Cortex of kidney (tissue), 1 donor: ENCODE measurements around the gene KCNE3.

Source experiments
- DNase-seq: peaks from one replicate; lab custom pipeline; 2025; lab: John Stamatoyannopoulos, UW

Gene KCNE3

DNA sequence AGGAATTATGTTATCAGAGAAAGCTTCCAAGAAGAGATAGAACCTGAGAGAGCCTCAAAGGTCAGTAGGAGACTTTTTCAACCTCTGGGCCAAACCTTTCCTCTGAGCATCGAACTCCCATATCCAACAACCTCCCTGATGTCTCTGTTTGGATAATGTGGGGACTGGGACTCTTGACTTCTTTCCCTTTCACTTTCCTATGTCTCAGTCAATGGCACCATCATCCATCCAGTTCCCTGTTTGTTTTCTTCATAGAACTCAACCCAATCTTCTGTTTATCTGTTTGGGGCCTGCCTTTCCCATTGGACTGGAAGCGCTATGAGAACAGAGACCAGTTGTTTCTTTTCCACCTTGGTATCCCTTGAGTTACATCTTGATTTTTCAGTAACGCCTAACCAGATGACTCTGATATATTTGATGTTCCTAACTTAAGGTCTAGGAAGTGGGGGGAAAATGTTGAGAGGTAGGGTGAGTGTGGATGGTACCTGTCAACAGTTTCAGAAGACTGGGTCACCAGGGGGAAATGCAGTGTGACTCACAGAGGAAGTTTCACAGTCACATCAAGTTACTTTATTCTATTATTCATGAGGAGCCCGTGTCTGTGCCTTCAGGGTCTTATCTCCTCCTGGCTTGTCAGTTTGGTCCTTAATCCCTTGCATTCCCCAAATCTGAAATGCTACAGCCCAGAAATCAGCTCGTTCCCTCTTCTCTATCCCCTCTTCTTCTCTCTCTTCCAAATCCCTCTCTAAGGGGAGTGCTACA is 4.5 kb upstream of the KCNE3 start:
- no peak for DNase-seq

DNA sequence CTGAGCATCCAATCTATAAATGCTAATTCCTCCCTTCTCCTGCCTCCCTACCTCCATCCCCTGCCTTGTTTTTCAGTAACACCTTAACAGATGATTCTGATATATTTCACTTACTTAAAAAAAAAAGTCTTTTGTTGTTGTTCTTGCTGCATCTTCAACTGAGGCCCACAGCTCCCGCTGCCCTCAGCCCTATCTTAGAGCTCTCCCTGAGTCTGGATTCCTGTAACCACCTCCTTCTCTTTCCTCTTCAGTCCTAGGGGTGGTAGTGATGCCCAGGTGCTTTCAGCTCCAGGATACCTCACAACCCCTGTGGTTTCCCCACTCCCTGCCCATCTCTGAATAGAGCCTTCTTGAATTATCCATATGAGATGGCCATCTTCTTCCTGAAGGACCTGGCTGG is 3.7 kb upstream of the KCNE3 start:
- DNase-seq = no peak

- DNase-seq = no peak
These were observed 3.2 kb upstream of the KCNE3 start for GRCh38 chr11:74470526-74470925.

DNA sequence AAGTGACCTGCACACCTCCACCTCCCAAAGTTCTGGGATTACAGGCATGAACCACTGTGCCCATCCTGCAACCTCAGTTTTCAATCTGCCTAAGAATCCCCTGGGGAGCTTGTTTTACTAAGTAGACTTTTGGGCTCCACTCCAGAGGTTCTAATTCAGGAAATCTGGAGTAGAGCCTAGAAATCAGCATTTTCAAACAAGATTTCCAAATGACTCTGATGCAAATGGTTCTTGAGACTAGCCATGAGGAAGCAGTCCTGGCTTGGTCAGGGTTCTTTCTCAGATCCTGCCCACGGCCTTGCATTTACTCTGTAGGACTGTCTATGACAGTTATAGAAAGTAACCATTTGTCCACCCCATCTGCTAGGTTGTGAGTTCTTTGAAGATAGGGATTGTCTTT is 1.6 kb upstream of the KCNE3 start:
- no peak for DNase-seq

DNA sequence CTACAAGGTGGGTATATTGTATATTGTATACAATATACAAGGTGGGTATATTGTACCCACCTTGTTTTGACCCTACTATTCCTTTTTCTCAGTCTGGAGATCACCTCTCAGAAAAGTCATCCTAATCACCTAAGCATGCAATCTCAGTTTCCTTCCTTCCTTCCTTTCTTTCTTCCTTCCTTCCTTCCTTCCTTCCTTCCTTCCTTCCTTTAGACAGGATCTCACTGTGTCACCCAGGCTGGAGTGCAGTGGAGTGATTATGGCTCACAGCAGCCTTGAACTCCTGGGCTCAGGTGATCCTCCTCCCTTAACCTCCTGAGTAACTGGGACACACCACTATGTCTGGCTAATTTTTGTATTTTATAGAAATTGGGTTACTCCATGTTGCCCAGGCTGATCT is 1.2 kb upstream of the KCNE3 start:
- no peak for DNase-seq

- DNase-seq = no peak
These were observed 709 bp upstream of the KCNE3 start for GRCh38 chr11:74468058-74468457.

DNA sequence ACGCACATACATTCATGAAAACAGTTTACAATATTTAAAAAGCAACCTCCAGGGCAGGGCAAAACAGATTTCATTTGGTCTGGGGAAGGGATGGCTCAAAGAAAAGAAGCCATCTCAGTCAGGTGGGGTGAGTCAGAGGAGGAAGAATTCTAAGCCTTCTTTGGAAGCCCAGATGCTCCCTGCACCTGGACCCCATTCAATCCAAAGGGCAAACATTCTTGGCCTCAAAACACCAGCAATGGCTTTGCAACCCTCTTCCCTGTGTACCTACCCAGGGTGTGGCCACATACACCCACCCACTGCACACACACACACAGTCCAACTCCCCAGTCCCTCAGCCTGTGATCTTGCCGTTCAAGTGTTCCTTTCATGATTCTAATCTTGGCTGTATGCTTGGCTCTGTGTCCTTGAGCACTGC is 2.0 kb downstream of the KCNE3 start:
- no peak for DNase-seq

- no peak for DNase-seq
These were observed 2.6 kb downstream of the KCNE3 start for GRCh38 chr11:74464746-74465145.

DNA sequence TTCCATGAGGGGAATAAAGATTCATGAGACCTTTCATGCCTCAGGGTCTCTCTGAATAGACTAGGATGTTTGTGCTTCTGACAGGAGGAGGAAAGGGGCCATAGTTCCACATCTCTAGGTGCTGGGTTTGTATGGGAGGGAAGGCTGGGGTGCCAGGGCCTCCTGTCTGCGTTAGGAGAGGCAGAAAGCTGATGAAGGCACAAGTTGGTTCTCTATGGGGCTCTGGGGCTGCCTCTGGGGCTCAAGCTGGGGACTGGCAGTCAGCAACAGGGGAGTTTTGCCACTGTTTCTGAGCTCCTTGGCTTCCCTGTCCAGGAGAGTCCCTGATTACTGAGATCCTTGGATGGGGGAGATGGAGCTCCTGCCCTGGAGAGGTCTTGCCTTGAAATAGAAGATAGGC is 4.1 kb downstream of the KCNE3 start:
- no peak for DNase-seq

DNA sequence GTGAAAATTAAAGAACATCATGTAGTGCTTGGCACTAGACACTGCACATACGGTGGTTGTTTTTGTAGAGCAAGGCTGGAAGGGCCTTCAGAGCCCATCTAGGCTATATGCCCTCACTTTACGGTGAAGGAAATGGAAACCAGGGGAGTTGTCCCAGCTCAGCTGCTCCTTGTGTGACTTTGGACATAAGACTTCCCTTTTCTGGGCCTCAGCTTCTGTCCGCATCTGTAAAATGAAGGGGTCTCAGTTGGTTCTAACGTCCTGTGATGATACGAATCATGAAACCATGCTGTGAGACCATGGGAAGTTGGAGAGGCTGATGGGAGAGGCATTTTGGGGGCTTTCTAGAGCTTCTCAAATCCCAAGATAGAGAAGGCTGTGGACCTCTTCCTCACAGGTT is 4.7 kb downstream of the KCNE3 start:
- no peak for DNase-seq

- DNase-seq = no peak
These were observed 5.3 kb downstream of the KCNE3 start for GRCh38 chr11:74462009-74462408.

GRCh38 chr11:74460481-74461154 is 6.7 kb downstream of the KCNE3 start:
- DNase-seq = no peak

DNA sequence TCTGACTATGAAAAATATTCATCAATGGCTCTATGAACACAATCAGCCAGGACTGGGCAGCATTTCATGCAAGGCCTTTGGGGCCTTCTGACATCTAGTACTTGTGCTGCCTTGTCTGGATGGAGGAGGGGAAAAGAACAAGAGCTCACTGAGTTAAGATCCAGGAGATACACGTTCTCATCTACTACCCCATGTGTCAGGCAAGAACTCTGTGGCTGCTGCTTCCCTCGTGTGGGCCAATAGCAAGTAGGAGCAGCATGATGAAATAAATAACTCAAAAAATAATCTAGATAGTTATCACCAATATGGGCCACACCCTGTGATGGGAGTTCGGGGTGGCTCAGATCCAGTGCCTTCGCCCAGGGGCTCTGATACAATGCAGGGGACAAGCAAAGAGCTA is 7.3 kb downstream of the KCNE3 start:
- DNase-seq = no peak

- DNase-seq = no peak
These were observed 7.8 kb downstream of the KCNE3 start for GRCh38 chr11:74459584-74459983.

GRCh38 chr11:74457356-74457755 is 10.0 kb downstream of the KCNE3 start:
- DNase-seq = no peak

GRCh38 chr11:74453373-74453975 is 13.9 kb downstream of the KCNE3 start:
- no peak for DNase-seq

DNA sequence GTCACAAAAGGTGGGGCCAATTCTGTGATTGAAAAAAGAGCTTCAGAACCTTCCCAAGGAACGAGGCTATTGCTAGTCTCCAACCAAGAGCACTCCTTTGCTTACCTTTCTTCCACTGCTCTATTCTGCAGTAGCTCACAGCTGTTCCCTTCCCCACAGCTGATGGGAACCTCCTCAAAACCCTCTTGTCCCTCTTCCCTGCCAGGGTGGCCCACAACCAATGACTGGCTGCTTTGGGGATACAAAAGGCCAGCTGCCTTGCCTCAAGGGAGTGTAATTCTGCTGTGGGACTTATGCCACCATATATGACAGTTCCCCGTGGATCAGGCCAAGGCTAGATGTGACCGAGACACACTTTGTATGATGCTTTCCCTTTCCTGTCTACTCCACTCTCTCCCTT is 15.0 kb downstream of the KCNE3 start:
- no peak for DNase-seq

DNA sequence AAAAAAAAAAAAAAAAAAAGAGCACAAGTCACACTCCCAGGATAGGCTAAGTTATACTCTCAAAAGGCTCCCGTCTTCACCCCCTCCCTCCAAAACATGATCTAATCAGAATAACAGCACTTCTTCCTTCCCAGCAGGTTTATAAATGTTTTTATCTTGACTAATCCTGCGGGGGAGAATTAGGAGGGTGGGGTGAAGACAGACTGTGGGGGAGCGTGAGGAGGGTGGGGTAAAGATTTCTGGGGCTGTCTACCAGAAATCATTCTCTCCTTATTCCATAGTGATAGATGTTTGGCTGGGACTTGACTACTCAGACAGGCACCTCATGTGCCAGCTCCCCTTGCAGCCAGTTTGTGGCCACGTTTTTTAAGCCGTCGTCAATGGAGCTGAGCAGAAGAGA is 17.0 kb downstream of the KCNE3 start:
- no peak for DNase-seq

DNA sequence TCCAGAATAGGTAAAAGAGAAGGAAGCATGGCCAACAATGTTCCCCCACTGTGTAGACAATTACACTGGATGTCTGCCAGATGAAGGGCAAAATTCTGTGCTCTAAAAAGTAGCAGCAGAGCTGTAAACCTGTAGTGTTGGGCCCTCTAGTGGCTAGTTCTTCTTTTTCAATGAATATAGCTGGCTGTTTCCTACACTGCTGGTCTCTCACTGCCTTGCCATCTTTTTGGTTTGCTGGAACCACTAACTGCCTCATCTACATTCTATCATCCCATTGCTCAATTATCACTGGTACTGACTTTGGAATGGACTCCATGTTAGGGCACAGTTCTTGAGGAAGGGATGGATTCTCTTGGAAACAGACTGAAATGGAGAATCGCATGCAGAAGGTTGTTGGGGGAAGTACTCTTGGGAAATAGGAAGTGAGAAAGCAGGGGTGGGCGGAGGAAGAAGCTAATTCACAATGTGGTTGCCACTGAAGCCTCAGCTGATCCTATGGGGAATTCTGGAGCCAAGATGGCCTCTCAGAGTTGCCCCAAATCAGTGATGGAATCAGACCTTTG is 17.9 kb downstream of the KCNE3 start:
- no peak for DNase-seq

DNA sequence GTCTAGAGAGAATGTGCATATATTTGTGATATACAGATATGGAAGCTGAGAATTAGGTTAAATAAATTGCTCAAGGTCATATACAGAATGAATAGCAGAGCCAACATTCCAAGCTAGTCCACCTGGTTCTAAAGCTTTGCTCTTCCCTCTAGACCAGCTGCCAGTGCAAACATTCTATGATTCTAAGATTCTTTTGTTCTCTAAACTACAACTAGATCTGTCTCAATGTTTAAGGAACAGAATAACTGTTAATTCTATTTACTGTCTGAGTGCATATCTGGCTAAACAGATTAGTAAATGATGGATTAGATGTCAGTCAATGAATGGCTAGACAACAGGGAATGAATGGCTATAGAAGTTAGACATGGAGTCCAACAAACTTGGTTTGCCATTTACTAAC is 19.6 kb downstream of the KCNE3 start:
- DNase-seq = no peak

DNA sequence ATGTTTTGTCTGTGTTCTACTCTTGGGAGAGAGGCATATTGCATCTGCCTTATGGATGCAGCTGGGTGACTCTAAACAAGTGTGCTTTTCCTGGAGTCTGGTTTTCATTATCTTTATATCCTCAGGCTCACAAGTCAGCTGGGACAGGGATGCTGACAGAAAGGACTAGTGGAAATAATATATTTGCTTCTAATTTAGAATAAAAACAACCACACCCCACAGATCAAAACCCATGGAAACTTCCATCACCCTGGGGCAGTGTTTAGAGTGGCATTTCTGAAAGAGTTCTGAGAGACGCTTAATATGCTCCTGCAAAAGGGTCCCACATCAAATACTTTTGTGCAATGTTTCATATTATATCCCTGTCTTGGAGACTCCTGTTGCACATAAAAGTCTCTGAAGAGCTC is 20.8 kb downstream of the KCNE3 start:
- no peak for DNase-seq

DNA sequence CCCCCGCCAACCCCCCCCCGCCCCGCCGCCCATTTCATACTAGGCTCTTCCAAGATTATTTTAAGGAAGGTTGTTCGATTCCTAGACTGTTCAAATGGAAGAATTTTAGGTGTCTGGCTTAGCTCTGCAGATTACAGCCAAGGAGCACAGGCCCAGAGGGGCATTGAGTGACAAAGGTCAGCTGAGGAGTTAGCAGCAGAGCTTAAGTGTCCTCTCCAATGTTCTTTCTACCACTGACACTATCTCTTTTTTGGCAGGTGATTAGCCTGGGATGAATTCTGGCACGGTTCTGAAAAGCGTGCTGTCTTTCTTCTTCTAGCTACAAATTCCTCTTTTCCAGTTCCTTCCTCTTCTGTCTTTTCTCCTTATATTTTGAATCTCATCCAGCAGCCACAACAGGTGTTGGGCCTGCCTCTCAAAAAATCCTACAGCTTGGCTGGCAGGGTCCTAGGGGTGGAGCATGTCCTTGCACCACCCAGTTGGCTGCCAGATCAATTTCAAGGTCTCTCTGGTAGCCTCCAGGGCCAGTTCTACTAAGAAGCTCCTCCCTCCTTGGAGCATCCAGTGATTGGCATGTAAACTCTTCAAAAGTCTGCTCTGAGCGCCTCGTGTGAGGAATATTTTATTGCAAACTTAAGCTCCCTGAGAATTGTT is 23.0 kb downstream of the KCNE3 start:
- no peak for DNase-seq
